WTC11 (cell line): ENCODE measurements around the gene SEMA3D. TPM values are rescaled to one million over a fixed set of nuclear protein-coding genes. Genes with fewer than 3 reads are reported as not detected.

Experiments
- ATAC-seq: fragments of 200-7000 bp; cut with Tn5 transposase; 2 replicates; pipeline ENCODE4 v1.10.0; 2021; ENCODE audit warnings: mild to moderate bottlenecking, moderate library complexity
- CTCF ChIA-PET: fragments of 300-600 bp; sonication (Branson Sonifier 250); formaldehyde crosslinking; loops from one replicate; lab custom pipeline; 2021; ENCODE audit warnings: antibody characterized with exemption; lab: Charles Lee
- POLR2A ChIA-PET: fragments of 350-600 bp; sonication (Branson Sonifier 250); formaldehyde crosslinking; loops from one replicate; lab custom pipeline; 2021; ENCODE audit warnings: antibody characterized with exemption; lab: Charles Lee
- DNase-seq: peaks from one replicate; pipeline ENCODE4 v3.0.0; 2021; ENCODE audit warnings: low spot score
- H3K27ac Mint-ChIP-seq: 2 replicates; pipeline ENCODE4 v1.8.0; 2021; ENCODE audit warnings: mixed read lengths
- H3K27me3 Mint-ChIP-seq: 2 replicates; pipeline ENCODE4 v1.8.0; 2021; ENCODE audit warnings: low read depth, mild to moderate bottlenecking, moderate library complexity, mixed read lengths
- H3K36me3 Mint-ChIP-seq: 2 replicates; pipeline ENCODE4 v1.8.0; 2021; ENCODE audit warnings: mixed read lengths
- H3K4me1 Mint-ChIP-seq: 2 replicates; pipeline ENCODE4 v1.8.0; 2022; ENCODE audit warnings: mixed read lengths
- H3K4me3 Mint-ChIP-seq: 2 replicates; pipeline ENCODE4 v1.8.0; 2021; ENCODE audit warnings: mild to moderate bottlenecking, moderate library complexity, mixed read lengths
- H3K9me3 Mint-ChIP-seq: 2 replicates; pipeline ENCODE4 v1.8.0; 2021; ENCODE audit warnings: mixed read lengths
- ARID4B ChIP-seq: sonication (generic); formaldehyde crosslinking; IDR thresholded peaks from 2 replicates; pipeline ENCODE4 v1.8.0; 2023; ENCODE audit warnings: missing genetic modification reagents, mild to moderate bottlenecking, borderline replicate concordance
- CBFB ChIP-seq: sonication (generic); formaldehyde crosslinking; IDR thresholded peaks from 2 replicates; pipeline ENCODE4 v1.8.1; 2022; ENCODE audit warnings: mild to moderate bottlenecking, low read depth, missing genetic modification reagents
- ERG ChIP-seq: fragments of 250-450 bp; sonication (Bioruptor Pico); IDR thresholded peaks from 2 replicates; pipeline ENCODE4 v1.8.0; 2021; ENCODE audit warnings: mild to moderate bottlenecking
- IRF1 ChIP-seq: sonication (generic); formaldehyde crosslinking; IDR thresholded peaks from 2 replicates; pipeline ENCODE4 v1.8.0; 2023; ENCODE audit warnings: missing genetic modification reagents
- MYBL2 ChIP-seq: sonication (generic); formaldehyde crosslinking; IDR thresholded peaks from 2 replicates; pipeline ENCODE4 v1.8.1; 2023; ENCODE audit warnings: mild to moderate bottlenecking, moderate library complexity, missing genetic modification reagents
- NR2C2 ChIP-seq: sonication (generic); formaldehyde crosslinking; IDR thresholded peaks from 2 replicates; pipeline ENCODE4 v1.8.0; 2022; ENCODE audit warnings: mild to moderate bottlenecking, missing genetic modification reagents
- PREB ChIP-seq: sonication (generic); formaldehyde crosslinking; IDR thresholded peaks from 2 replicates; pipeline ENCODE4 v1.8.1; 2022; ENCODE audit warnings: mild to moderate bottlenecking, missing genetic modification reagents, moderate library complexity, borderline replicate concordance
- STAT6 ChIP-seq: sonication (generic); formaldehyde crosslinking; conservative IDR thresholded peaks from 2 replicates; pipeline ENCODE4 v1.8.1; 2023; ENCODE audit warnings: mild to moderate bottlenecking, low read depth, missing genetic modification reagents, moderate library complexity
- ZBTB21 ChIP-seq: sonication (generic); formaldehyde crosslinking; IDR thresholded peaks from 2 replicates; pipeline ENCODE4 v1.8.1; 2023; ENCODE audit warnings: mild to moderate bottlenecking, missing genetic modification reagents, borderline replicate concordance
- ZNF219 ChIP-seq: sonication (generic); formaldehyde crosslinking; IDR thresholded peaks from 2 replicates; pipeline ENCODE4 v1.8.0; 2023; ENCODE audit warnings: missing genetic modification reagents, mild to moderate bottlenecking, borderline replicate concordance
- ZNF512 ChIP-seq: sonication (generic); formaldehyde crosslinking; IDR thresholded peaks from 2 replicates; pipeline ENCODE4 v1.8.1; 2022; ENCODE audit warnings: missing genetic modification reagents, borderline replicate concordance
- ZNF532 ChIP-seq: fragments of 250-450 bp; sonication (Bioruptor Pico); IDR thresholded peaks from 2 replicates; pipeline ENCODE4 v1.9.0; 2021; ENCODE audit warnings: mild to moderate bottlenecking, borderline replicate concordance
- ZSCAN18 ChIP-seq: fragments of 250-450 bp; sonication (Bioruptor Pico); IDR thresholded peaks from 2 replicates; pipeline ENCODE4 v2.1.2; 2022; ENCODE audit warnings: mild to moderate bottlenecking, moderate library complexity
- total RNA-seq: library from RNA; stranded (reverse); gene quantifications from 3 replicates; pipeline ENCODE4 v1.2.3, GENCODE V29; 2021

The SEMA3D gene
- total RNA-seq, 1 experiment from 2014 or later: 3.8 TPM

GRCh38 chr7:85221796-85222195, 34.9 kb upstream of the SEMA3D start:
- TF ChIP-seq MYBL2 (CRISPR knock-in tag): no peak
- no peak for TF ChIP-seq NR2C2 (CRISPR knock-in tag)
- no peak for TF ChIP-seq CBFB (CRISPR knock-in tag)
- TF ChIP-seq ZNF219 (CRISPR knock-in tag): no peak
- no peak for TF ChIP-seq STAT6 (CRISPR knock-in tag)
- TF ChIP-seq ERG (CRISPR knock-in tag): no peak
- TF ChIP-seq IRF1 (CRISPR knock-in tag): no peak
- no peak for TF ChIP-seq ZNF532
- TF ChIP-seq ZBTB21 (CRISPR knock-in tag): no peak
- no peak for TF ChIP-seq ZNF512 (CRISPR knock-in tag)
- no peak for TF ChIP-seq PREB (CRISPR knock-in tag)
- no peak for TF ChIP-seq ARID4B
- no peak for TF ChIP-seq ZSCAN18 (CRISPR knock-in tag)
- no peaks in the 10 kb centered on the region for H3K36me3 Mint-ChIP-seq
- ChIA-PET POLR2A (no interaction called here), CTCF (no interaction called here)
- no peak overlapping the region for H3K4me3 Mint-ChIP-seq
- ATAC-seq (no peak), DNase-seq (no peak)
- no peaks in the 10 kb centered on the region for H3K9me3 Mint-ChIP-seq
- no peaks in the 10 kb centered on the region for H3K27me3 Mint-ChIP-seq
- H3K4me1 Mint-ChIP-seq: no peaks in the 10 kb centered on the region
- H3K27ac Mint-ChIP-seq: no peak overlapping the region
